SK-N-SH (cell line): ENCODE data around the gene FBXO2.

Experiments used
- CHD2 ChIP-seq: fragments of 150-350 bp; IDR thresholded peaks from 2 replicates; pipeline ENCODE4 v1.6.1; 2018; ENCODE audit warnings: low read length; ENCODE audit not compliant: partially characterized antibody
- CTCF ChIP-seq: fragments of 200-600 bp; sonication (generic); IDR thresholded peaks from 2 replicates; pipeline ENCODE4 v1.6.1; 2017; ENCODE audit warnings: antibody characterized with exemption, mild to moderate bottlenecking, moderate library complexity
- EZH2phosphoT487 ChIP-seq: fragments of 200-600 bp; sonication (generic); IDR thresholded peaks from 2 replicates; pipeline ENCODE4 v1.6.1; 2017; ENCODE audit warnings: low read depth, mixed run types, mild to moderate bottlenecking, antibody characterized with exemption, moderate library complexity, borderline replicate concordance
- GABPA ChIP-seq: IDR thresholded peaks from 2 replicates; pipeline ENCODE4 v1.4.0; 2012; ENCODE audit warnings: low read depth, mild to moderate bottlenecking
- GATA2 ChIP-seq: sonication (generic); formaldehyde crosslinking; IDR thresholded peaks from 2 replicates; pipeline ENCODE4 v1.5.0; 2020; ENCODE audit warnings: mild to moderate bottlenecking, missing genetic modification reagents
- MAX ChIP-seq: IDR thresholded peaks from 2 replicates; pipeline ENCODE4 v1.4.0; 2012; ENCODE audit warnings: low read depth
- MEF2A ChIP-seq: IDR thresholded peaks from 2 replicates; pipeline ENCODE4 v1.4.0; 2012; ENCODE audit warnings: low read depth, borderline replicate concordance
- POLR2AphosphoS5 ChIP-seq: IDR thresholded peaks from 2 replicates; pipeline ENCODE4 v1.6.1; 2012; ENCODE audit warnings: low read depth, low read length
- RAD21 ChIP-seq: IDR thresholded peaks from 2 replicates; pipeline ENCODE4 v1.6.1; 2012; ENCODE audit warnings: mild to moderate bottlenecking, low read length
- RCOR1 ChIP-seq: fragments of 150-350 bp; IDR thresholded peaks from 2 replicates; pipeline ENCODE4 v1.6.1; 2017; ENCODE audit warnings: antibody characterized with exemption, low read length
- REST ChIP-seq: IDR thresholded peaks from 2 replicates; pipeline ENCODE4 v1.6.1; 2012; ENCODE audit warnings: mild to moderate bottlenecking, low read depth, low read length, moderate library complexity
- RXRA ChIP-seq: IDR thresholded peaks from 2 replicates; pipeline ENCODE4 v1.4.0; 2012; ENCODE audit warnings: low read depth, mild to moderate bottlenecking, borderline replicate concordance
- SIN3A ChIP-seq: IDR thresholded peaks from 2 replicates; pipeline ENCODE4 v1.6.1; 2012; ENCODE audit warnings: low read depth, mild to moderate bottlenecking, low read length, moderate library complexity, borderline replicate concordance
- TAF1 ChIP-seq: IDR thresholded peaks from 2 replicates; pipeline ENCODE4 v1.6.1; 2012; ENCODE audit warnings: low read depth, mild to moderate bottlenecking, low read length, moderate library complexity, borderline replicate concordance

GRCh38 chr1:11638121-11638520 is 16.1 kb downstream of the FBXO2 start:
- no peak for TF ChIP-seq CTCF
- no peak for TF ChIP-seq POLR2AphosphoS5
- no peak for TF ChIP-seq EZH2phosphoT487
- TF ChIP-seq RXRA: no peak
- no peak for TF ChIP-seq CHD2
- TF ChIP-seq GABPA: no peak
- TF ChIP-seq TAF1: no peak
- TF ChIP-seq RAD21: no peak
- no peak for TF ChIP-seq REST
- TF ChIP-seq MAX: no peak
- TF ChIP-seq RCOR1: no peak
- TF ChIP-seq SIN3A: no peak
- no peak for TF ChIP-seq MEF2A
- TF ChIP-seq GATA2 (CRISPR knock-in tag): no peak
